Measurements from ENCODE around the gene SPOUT1. TPM values are rescaled to one million over a fixed set of nuclear protein-coding genes. Genes with fewer than 3 reads are reported as not detected.

SPOUT1 gene
- total RNA-seq, 4 donors from 2014 or later, result 9.6 to 26.0 (median 21.1) TPM

DNA sequence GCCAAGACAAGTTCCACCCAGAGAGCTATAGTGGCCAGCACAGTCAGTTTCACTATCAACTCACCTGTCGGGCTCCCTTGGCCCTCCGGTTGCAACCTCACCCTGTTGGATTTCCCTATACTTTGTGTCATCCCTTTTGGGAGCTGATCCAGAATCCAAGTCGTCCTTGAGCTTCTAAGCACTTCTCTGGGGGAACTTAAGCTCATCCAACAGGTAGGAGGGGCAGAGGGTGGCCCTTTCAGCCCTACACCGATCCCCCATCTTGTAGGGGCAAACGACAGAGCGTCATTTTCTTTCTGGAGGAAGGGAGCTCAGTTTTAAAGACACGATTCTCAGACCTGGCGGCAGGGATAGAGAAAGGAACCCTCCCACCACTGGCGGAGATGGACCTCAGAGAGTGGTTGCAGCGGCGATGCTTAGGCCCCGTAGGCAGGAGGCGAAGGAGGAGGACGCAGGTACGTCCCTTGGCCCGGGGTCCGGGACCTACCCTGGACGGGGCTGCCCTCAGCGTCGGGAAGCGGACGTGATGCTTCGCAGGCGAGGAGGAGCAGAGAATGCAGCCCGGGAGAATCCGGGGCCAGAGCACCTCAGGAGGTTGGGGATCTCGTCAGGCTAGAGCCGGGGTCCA, 58.4 kb downstream of the SPOUT1 start:
- peak overlapping the region; percentile 79 to 96 (median 93) for H3K27ac ChIP-seq
- ATAC-seq, result peak; percentile 46
- peaks cover 0 to 13% of the 10 kb centered on the region in 2 donors for H3K36me3 ChIP-seq
- no peaks in the 10 kb centered on the region for H3K9me3 ChIP-seq
- peak overlapping the region; percentile 51 to 80 for H3K4me3 ChIP-seq
- H3K27me3 ChIP-seq, result no peaks in the 10 kb centered on the region
- H3K4me1 ChIP-seq, result peaks cover 0 to 39% (median 11%) of the 10 kb centered on the region in 3 donors
- 0% methylated on average over 7 of the region's 28 CpGs; no CpG with 5 or more reads in 1 of the 2 donors for WGBS, 2 donors (ENCODE audit: low coverage in 1 of 2)
- TF ChIP-seq, protein P1, sequence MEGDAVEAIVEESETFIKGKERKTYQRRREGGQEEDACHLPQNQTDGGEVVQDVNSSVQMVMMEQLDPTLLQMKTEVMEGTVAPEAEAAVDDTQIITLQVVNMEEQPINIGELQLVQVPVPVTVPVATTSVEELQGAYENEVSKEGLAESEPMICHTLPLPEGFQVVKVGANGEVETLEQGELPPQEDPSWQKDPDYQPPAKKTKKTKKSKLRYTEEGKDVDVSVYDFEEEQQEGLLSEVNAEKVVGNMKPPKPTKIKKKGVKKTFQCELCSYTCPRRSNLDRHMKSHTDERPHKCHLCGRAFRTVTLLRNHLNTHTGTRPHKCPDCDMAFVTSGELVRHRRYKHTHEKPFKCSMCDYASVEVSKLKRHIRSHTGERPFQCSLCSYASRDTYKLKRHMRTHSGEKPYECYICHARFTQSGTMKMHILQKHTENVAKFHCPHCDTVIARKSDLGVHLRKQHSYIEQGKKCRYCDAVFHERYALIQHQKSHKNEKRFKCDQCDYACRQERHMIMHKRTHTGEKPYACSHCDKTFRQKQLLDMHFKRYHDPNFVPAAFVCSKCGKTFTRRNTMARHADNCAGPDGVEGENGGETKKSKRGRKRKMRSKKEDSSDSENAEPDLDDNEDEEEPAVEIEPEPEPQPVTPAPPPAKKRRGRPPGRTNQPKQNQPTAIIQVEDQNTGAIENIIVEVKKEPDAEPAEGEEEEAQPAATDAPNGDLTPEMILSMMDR (IDR thresholded peaks at IDR 0.05), result peak in 1 of 4 experiments; percentile 6
- TF ChIP-seq POLR2AphosphoS5 (IDR thresholded peaks at IDR 0.05), result no peak

- no peak for ATAC-seq
- H3K27me3 ChIP-seq, result no peaks in the 10 kb centered on the region
- no peaks in the 10 kb centered on the region for H3K9me3 ChIP-seq
- H3K36me3 ChIP-seq, result peaks cover 0 to 17% of the 10 kb centered on the region in 2 donors
- H3K27ac ChIP-seq, result peak overlapping the region in 3 of 4 donors; percentile 91 to 96 (median 95)
- TF ChIP-seq POLR2A (IDR thresholded peaks at IDR 0.05) (no peak), EP300 (IDR thresholded peaks at IDR 0.05) (no peak), POLR2AphosphoS5 (IDR thresholded peaks at IDR 0.05) (no peak)
- TF ChIP-seq, protein P1 (IDR thresholded peaks at IDR 0.05), result no peak
- H3K4me1 ChIP-seq, result peaks cover 0 to 39% (median 11%) of the 10 kb centered on the region in 3 donors
- WGBS, 2 donors (ENCODE audit: low coverage in 1 of 2), result 61 to 81% methylated on average over 6 to 8 of the region's 11 CpGs
- H3K4me3 ChIP-seq, result peak overlapping the region; percentile 51 to 80
Observed at GRCh38 chr9:128770286-128771030, 59.1 kb downstream of the SPOUT1 start.

Other genes with a start within 250 kb of the SPOUT1 start
- gene DYNC2I2, start 172.9 kb downstream of the SPOUT1 start, total RNA-seq, result 10 to 100 TPM; 28.3 to 47.0 (median 37.7) TPM
- 100 to 1,000 TPM; 209 to 355 (median 256) TPM for gene SET, start 140.6 kb downstream of the SPOUT1 start, total RNA-seq
- 1 to 10 TPM; 2.3 to 7.5 (median 4.0) TPM for gene PKN3, start 127.3 kb downstream of the SPOUT1 start, total RNA-seq
- gene ZDHHC12, start 105.7 kb downstream of the SPOUT1 start, total RNA-seq, result 10 to 100 TPM; 19.5 to 24.5 (median 22.2) TPM
- gene ZER1, start 57.9 kb downstream of the SPOUT1 start, total RNA-seq, result 100 to 1,000 TPM in 1 of 4 donors, 10 to 100 TPM in 3; 55.1 to 104 (median 60.2) TPM
- 10 to 100 TPM; 13.2 to 40.9 (median 17.7) TPM for gene TBC1D13, start 42.5 kb downstream of the SPOUT1 start, total RNA-seq
- gene ENDOG, start 11.3 kb downstream of the SPOUT1 start, total RNA-seq, result 10 to 100 TPM; 20.3 to 29.7 (median 27.1) TPM
- gene KYAT1, start 52.2 kb upstream of the SPOUT1 start, total RNA-seq, result 1 to 10 TPM; 3.4 to 7.9 (median 4.8) TPM
- 10 to 100 TPM; 38.1 to 95.1 (median 49.9) TPM for gene LRRC8A, start 52.3 kb upstream of the SPOUT1 start, total RNA-seq
- gene PHYHD1, start 91.2 kb upstream of the SPOUT1 start, total RNA-seq, result 10 to 100 TPM in 3 of 4 donors, 1 to 10 TPM in 1; 9.6 to 27.1 (median 25.4) TPM
- 10 to 100 TPM in 3 of 4 donors, 1 to 10 TPM in 1; 9.8 to 17.1 (median 13.0) TPM for gene DOLK, start 117.8 kb upstream of the SPOUT1 start, total RNA-seq
- 10 to 100 TPM; 18.6 to 32.7 (median 29.1) TPM for gene NUP188, start 117.9 kb upstream of the SPOUT1 start, total RNA-seq
- 100 to 1,000 TPM in 1 of 4 donors, 10 to 100 TPM in 3; 80.3 to 123 (median 83.6) TPM for gene SH3GLB2, start 198.5 kb upstream of the SPOUT1 start, total RNA-seq
- 10 to 100 TPM; 16.2 to 38.3 (median 24.6) TPM for gene MIGA2, start 206.8 kb upstream of the SPOUT1 start, total RNA-seq

All from gastroesophageal sphincter (tissue), 4 donors.